Sigmoid colon (tissue), 7 donors: ENCODE results near the gene DNAH12. TPM values are rescaled to one million over a fixed set of nuclear protein-coding genes. Genes with fewer than 3 reads are reported as not detected.

Source experiments
- DNase-seq: peaks from one replicate; pipeline ENCODE4 v3.0.0-alpha.2; 2019
- H3K27ac ChIP-seq, 4 donors: fragments of 200-600 bp; sonication (generic); one replicate each; pipeline ENCODE4 v1.5.1; 2016 to 2019; ENCODE audit warnings: mild to moderate bottlenecking in 1 of 4
- H3K27me3 ChIP-seq, 3 donors: fragments of 200-600 bp; sonication (generic); one replicate each; pipeline ENCODE4 v1.5.1; 2019; ENCODE audit warnings: mild to moderate bottlenecking in 1 of 3
- H3K36me3 ChIP-seq, 4 donors: fragments of 200-600 bp; sonication (generic); one replicate each; pipeline ENCODE4 v1.5.1; 2016 to 2019
- H3K4me1 ChIP-seq, 4 donors: fragments of 200-600 bp; sonication (generic); one replicate each; pipeline ENCODE4 v1.5.1; 2017 to 2019
- H3K4me3 ChIP-seq, 4 donors: fragments of 200-600 bp; sonication (generic); one replicate each; pipeline ENCODE4 v1.5.1; 2017 to 2019; ENCODE audit warnings: mild to moderate bottlenecking in 2 of 4, moderate library complexity in 1 of 4
- H3K9me3 ChIP-seq, 4 donors: fragments of 200-600 bp in 3 of 4; sonication (generic) in 3 of 4; one replicate each; pipeline versions ENCODE4 v1.5.1 to v1.6.1; 2013 to 2019
- CTCF ChIP-seq, 4 experiments: fragments of 450-650 bp in 3 of 4; fragments of 200-600 bp in 1 of 4; IDR thresholded peaks; one replicate each; pipeline ENCODE4 v1.5.1; 2016 to 2019; ENCODE audit warnings: antibody characterized with exemption in 4 of 4, mild to moderate bottlenecking in 3 of 4, moderate library complexity in 2 of 4
- EP300 ChIP-seq, 4 donors: sonication (generic); formaldehyde crosslinking; IDR thresholded peaks; one replicate each; pipeline ENCODE4 v1.6.1; 2017; ENCODE audit warnings: antibody characterized with exemption in 4 of 4
- POLR2A ChIP-seq, 2 donors: fragments of 450-650 bp; IDR thresholded peaks; one replicate each; pipeline ENCODE4 v1.6.1; 2016; ENCODE audit warnings: antibody characterized with exemption in 2 of 2, mild to moderate bottlenecking in 2 of 2, moderate library complexity in 2 of 2
- POLR2AphosphoS5 ChIP-seq, 4 donors: sonication (generic); formaldehyde crosslinking; IDR thresholded peaks; one replicate each; pipeline ENCODE4 v1.6.1; 2017; ENCODE audit warnings: antibody characterized with exemption in 4 of 4
- WGBS, 2 donors: extraction: QIAGEN DNeasy Blood & Tissue Kit; methylation state at CpG; one replicate each; pipeline ENCODE4 v1.1.7; 2013; 5-methylcytosine and 5-hydroxymethylcytosine counted together
- intact Hi-C: fragments of 100-400 bp; cut with DNase I; formaldehyde crosslinking; loops from one replicate; pipeline ENCODE4 v1.15.1; 2023
- polyA plus RNA-seq, 3 donors: library from polyadenylated mRNA; stranded (reverse); fragments of 200-250 nt; gene quantifications; one replicate each; pipeline ENCODE4 v1.2.3, GENCODE V29; 2013
- total RNA-seq, 4 donors: library from RNA; depleted of rRNA; stranded (reverse); fragments of >200 nt; gene quantifications; one replicate each; pipeline ENCODE4 v1.1.0, GENCODE V29; 2016
- donor health status: healthy with polysubstance abuse.
- donor health status: Bipolar disorder and iron deficiency.
- donor health status: healthy.

Gene DNAH12
- total and polyA plus RNA-seq, 7 donors: 0.16 to 0.28 (median 0.27) TPM; not detected in 4

GRCh38 chr3:57436195-57436761 lies 107.9 kb downstream of the DNAH12 start:
- no peaks in the 10 kb centered on the region for H3K9me3 ChIP-seq
- no peaks in the 10 kb centered on the region for H3K27me3 ChIP-seq
- DNase-seq: no peak
- H3K36me3 ChIP-seq: no peaks in the 10 kb centered on the region
- TF ChIP-seq POLR2A (IDR thresholded peaks at IDR 0.05) (no peak), EP300 (IDR thresholded peaks at IDR 0.05) (no peak), CTCF (IDR thresholded peaks at IDR 0.05) (no peak), POLR2AphosphoS5 (IDR thresholded peaks at IDR 0.05) (no peak)
- no peak overlapping the region for H3K27ac ChIP-seq
- intact Hi-C loops: no loop called here
- H3K4me3 ChIP-seq: no peak overlapping the region
- no peaks in the 10 kb centered on the region for H3K4me1 ChIP-seq
- WGBS, 2 donors: 88 to 91% methylated on average over 1 of the region's 1 CpG

DNA sequence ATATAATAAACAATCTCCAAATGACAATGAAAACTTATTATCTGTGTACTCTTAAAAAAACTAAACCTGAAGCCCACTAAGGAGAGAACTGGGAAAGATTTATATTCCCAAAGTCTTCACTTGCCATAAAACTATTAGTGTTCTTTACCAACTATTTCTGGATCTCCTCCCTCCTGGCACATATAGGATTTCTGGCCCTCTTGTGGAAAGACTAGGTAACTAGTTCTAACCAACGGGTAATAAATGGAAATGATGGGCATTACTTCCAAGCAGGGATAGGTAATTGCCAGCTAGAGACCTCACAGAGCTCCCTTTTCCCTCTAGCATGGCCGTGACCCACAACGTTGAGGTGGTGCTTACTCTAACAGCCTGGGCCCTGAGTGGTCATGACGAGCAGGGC lies 110.1 kb downstream of the DNAH12 start:
- 8 to 49% methylated on average over 4 of the region's 4 CpGs for WGBS, 2 donors
- intact Hi-C loops: no loop called here

DNA sequence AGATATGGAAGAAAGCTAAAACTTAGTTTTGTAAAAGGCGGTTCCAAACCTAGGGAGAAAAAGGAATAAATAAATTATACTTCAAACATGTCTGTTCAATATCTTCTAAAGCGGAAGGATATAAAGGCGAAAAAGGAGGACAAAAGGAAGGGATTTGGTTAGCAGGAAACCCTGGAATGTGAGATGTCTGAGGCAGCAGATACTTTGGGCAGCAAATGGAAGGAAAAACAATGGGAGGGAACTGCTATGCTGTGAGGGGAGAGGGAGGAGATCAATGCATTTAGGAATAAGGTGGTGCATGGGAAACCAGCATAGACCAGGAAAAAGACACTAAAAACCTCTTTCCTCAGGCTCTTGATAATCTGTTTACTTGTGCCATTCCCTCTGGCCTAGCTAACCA lies 120.8 kb downstream of the DNAH12 start:
- intact Hi-C loops: no loop called here
- Histone ChIP-seq H3K4me1 (no peaks in the 10 kb centered on the region), H3K27ac (no peak overlapping the region), H3K9me3 (no peaks in the 10 kb centered on the region), H3K4me3 (no peak overlapping the region), H3K27me3 (no peaks in the 10 kb centered on the region), H3K36me3 (no peaks in the 10 kb centered on the region)
- no peak for DNase-seq
- 62 to 90% methylated on average over 3 of the region's 3 CpGs for WGBS, 2 donors
- no peak for TF ChIP-seq POLR2AphosphoS5 (IDR thresholded peaks at IDR 0.05)
- no peak for TF ChIP-seq CTCF (IDR thresholded peaks at IDR 0.05)
- no peak for TF ChIP-seq POLR2A (IDR thresholded peaks at IDR 0.05)
- no peak for TF ChIP-seq EP300 (IDR thresholded peaks at IDR 0.05)

More for the DNA sequence above, 110.1 kb downstream of the DNAH12 start:
- Histone ChIP-seq H3K9me3 (no peaks in the 10 kb centered on the region), H3K4me1 (no peaks in the 10 kb centered on the region), H3K27ac (no peak overlapping the region), H3K36me3 (no peaks in the 10 kb centered on the region), H3K27me3 (no peaks in the 10 kb centered on the region), H3K4me3 (no peak overlapping the region)
- DNase-seq: no peak
- TF ChIP-seq POLR2A (IDR thresholded peaks at IDR 0.05): no peak
- TF ChIP-seq EP300 (IDR thresholded peaks at IDR 0.05): no peak
- no peak for TF ChIP-seq CTCF (IDR thresholded peaks at IDR 0.05)
- TF ChIP-seq POLR2AphosphoS5 (IDR thresholded peaks at IDR 0.05): no peak

- Histone ChIP-seq H3K27ac (no peak overlapping the region), H3K4me1 (no peaks in the 10 kb centered on the region), H3K27me3 (no peaks in the 10 kb centered on the region), H3K4me3 (no peak overlapping the region), H3K36me3 (no peaks in the 10 kb centered on the region), H3K9me3 (no peaks in the 10 kb centered on the region)
- DNase-seq: no peak
- intact Hi-C loops: no loop called here
- TF ChIP-seq CTCF (IDR thresholded peaks at IDR 0.05): no peak
- TF ChIP-seq POLR2AphosphoS5 (IDR thresholded peaks at IDR 0.05): no peak
- TF ChIP-seq POLR2A (IDR thresholded peaks at IDR 0.05): no peak
- no peak for TF ChIP-seq EP300 (IDR thresholded peaks at IDR 0.05)
- 88% methylated on average over 5 of the region's 5 CpGs for WGBS, 2 donors
Measured at GRCh38 chr3:57421336-57421735, 122.8 kb downstream of the DNAH12 start.

DNA sequence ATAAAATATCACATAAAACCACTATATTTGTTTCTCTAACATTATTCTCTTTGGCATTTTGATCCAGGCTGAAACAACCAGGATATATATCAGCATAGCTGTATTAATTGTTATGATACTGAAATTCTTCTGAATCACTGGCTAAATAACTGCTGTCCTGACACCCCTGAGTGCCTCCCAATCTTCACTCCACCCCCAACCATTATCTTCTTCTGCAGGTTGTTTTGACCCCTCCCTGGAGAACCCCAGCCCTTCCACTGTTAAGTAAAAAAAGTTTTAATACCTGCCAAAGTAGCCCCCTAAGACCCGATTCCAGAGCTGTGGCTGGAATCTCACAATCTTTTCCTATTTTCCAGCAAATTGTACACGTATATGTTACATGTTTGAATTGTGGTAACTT lies 124.1 kb downstream of the DNAH12 start:
- 88% methylated on average over 2 of the region's 2 CpGs for WGBS, 2 donors
- H3K4me3 ChIP-seq: no peak overlapping the region
- intact Hi-C loops: no loop called here
- DNase-seq: no peak
- TF ChIP-seq CTCF (IDR thresholded peaks at IDR 0.05) (no peak), POLR2A (IDR thresholded peaks at IDR 0.05) (no peak), POLR2AphosphoS5 (IDR thresholded peaks at IDR 0.05) (no peak), EP300 (IDR thresholded peaks at IDR 0.05) (no peak)
- H3K27ac ChIP-seq: no peak overlapping the region
- H3K9me3 ChIP-seq: no peaks in the 10 kb centered on the region
- H3K27me3 ChIP-seq: no peaks in the 10 kb centered on the region
- H3K4me1 ChIP-seq: no peaks in the 10 kb centered on the region
- H3K36me3 ChIP-seq: no peaks in the 10 kb centered on the region
